Measurements from ENCODE around the gene GHRH. TPM values are rescaled to one million over a fixed set of nuclear protein-coding genes. Genes with fewer than 3 reads are reported as not detected.
A peak's percentile ranks its signal among the peaks of the same experiment; 100 is the strongest.

The GHRH gene
- total RNA-seq, 1 donor from 2014 or later, result not detected

GRCh38 chr20:37293301-37293943, 31.8 kb upstream of the GHRH start:
- Histone ChIP-seq H3K9me3 (ENCODE audit: control insufficient read depth in 3 of 3, low read length in 3 of 3) (no peaks in the 10 kb centered on the region), H3K4me3 (ENCODE audit: low read length in 3 of 3) (no peak overlapping the region), H3K27me3 (ENCODE audit: control insufficient read depth in 3 of 3, insufficient read depth in 3 of 3, low read length in 3 of 3) (no peaks in the 10 kb centered on the region), H3K9ac (ENCODE audit: low read depth in 1 of 3, low read length in 3 of 3) (no peak overlapping the region), H3K36me3 (ENCODE audit: control insufficient read depth in 3 of 3, insufficient read depth in 3 of 3, low read length in 3 of 3) (peaks cover 0 to 9% (median 3%) of the 10 kb centered on the region in 3 donors), H3K27ac (ENCODE audit: low read depth, low read length) (peak overlapping the region; percentile 13), H3K4me1 (ENCODE audit: control insufficient read depth in 3 of 3, insufficient read depth in 3 of 3, low read length in 3 of 3) (peaks cover 14 to 28% (median 25%) of the 10 kb centered on the region in 3 donors)

GRCh38 chr20:37291724-37292126, 30.1 kb upstream of the GHRH start:
- no peaks in the 10 kb centered on the region for H3K27me3 ChIP-seq (ENCODE audit: control insufficient read depth in 3 of 3, insufficient read depth in 3 of 3, low read length in 3 of 3)
- peaks cover 0 to 5% (median 3%) of the 10 kb centered on the region in 3 donors for H3K36me3 ChIP-seq (ENCODE audit: control insufficient read depth in 3 of 3, insufficient read depth in 3 of 3, low read length in 3 of 3)
- H3K27ac ChIP-seq (ENCODE audit: low read depth, low read length), result no peak overlapping the region
- peaks cover 7 to 21% (median 17%) of the 10 kb centered on the region in 3 donors for H3K4me1 ChIP-seq (ENCODE audit: control insufficient read depth in 3 of 3, insufficient read depth in 3 of 3, low read length in 3 of 3)
- no peaks in the 10 kb centered on the region for H3K9me3 ChIP-seq (ENCODE audit: control insufficient read depth in 3 of 3, low read length in 3 of 3)
- no peak overlapping the region for H3K9ac ChIP-seq (ENCODE audit: low read depth in 1 of 3, low read length in 3 of 3)
- H3K4me3 ChIP-seq (ENCODE audit: low read length in 3 of 3), result no peak overlapping the region

GRCh38 chr20:37290158-37290810, 28.7 kb upstream of the GHRH start:
- no peaks in the 10 kb centered on the region for H3K27me3 ChIP-seq (ENCODE audit: control insufficient read depth in 3 of 3, insufficient read depth in 3 of 3, low read length in 3 of 3)
- H3K27ac ChIP-seq (ENCODE audit: low read depth, low read length), result peak overlapping the region; percentile 88
- H3K9me3 ChIP-seq (ENCODE audit: control insufficient read depth in 3 of 3, low read length in 3 of 3), result no peaks in the 10 kb centered on the region
- peak overlapping the region; percentile 94 to 97 (median 95) for H3K9ac ChIP-seq (ENCODE audit: low read depth in 1 of 3, low read length in 3 of 3)
- H3K4me1 ChIP-seq (ENCODE audit: control insufficient read depth in 3 of 3, insufficient read depth in 3 of 3, low read length in 3 of 3), result peaks cover 7 to 14% (median 11%) of the 10 kb centered on the region in 3 donors
- H3K4me3 ChIP-seq (ENCODE audit: low read length in 3 of 3), result peak overlapping the region; percentile 91 to 97 (median 95)
- H3K36me3 ChIP-seq (ENCODE audit: control insufficient read depth in 3 of 3, insufficient read depth in 3 of 3, low read length in 3 of 3), result peaks cover 0 to 5% (median 3%) of the 10 kb centered on the region in 3 donors

- Histone ChIP-seq H3K9ac (ENCODE audit: low read depth in 1 of 3, low read length in 3 of 3) (no peak overlapping the region), H3K4me3 (ENCODE audit: low read length in 3 of 3) (no peak overlapping the region), H3K9me3 (ENCODE audit: control insufficient read depth in 3 of 3, low read length in 3 of 3) (no peaks in the 10 kb centered on the region), H3K4me1 (ENCODE audit: control insufficient read depth in 3 of 3, insufficient read depth in 3 of 3, low read length in 3 of 3) (peaks cover 4 to 9% (median 4%) of the 10 kb centered on the region in 3 donors), H3K36me3 (ENCODE audit: control insufficient read depth in 3 of 3, insufficient read depth in 3 of 3, low read length in 3 of 3) (no peaks in the 10 kb centered on the region), H3K27ac (ENCODE audit: low read depth, low read length) (no peak overlapping the region), H3K27me3 (ENCODE audit: control insufficient read depth in 3 of 3, insufficient read depth in 3 of 3, low read length in 3 of 3) (peaks cover 0 to 3% (median 0%) of the 10 kb centered on the region in 3 donors)
Observed at GRCh38 chr20:37288091-37288490, 26.5 kb upstream of the GHRH start.

- Histone ChIP-seq H3K9me3 (ENCODE audit: control insufficient read depth in 3 of 3, low read length in 3 of 3) (no peaks in the 10 kb centered on the region), H3K27me3 (ENCODE audit: control insufficient read depth in 3 of 3, insufficient read depth in 3 of 3, low read length in 3 of 3) (peaks cover 0 to 3% (median 0%) of the 10 kb centered on the region in 3 donors), H3K27ac (ENCODE audit: low read depth, low read length) (no peak overlapping the region), H3K9ac (ENCODE audit: low read depth in 1 of 3, low read length in 3 of 3) (no peak overlapping the region), H3K4me3 (ENCODE audit: low read length in 3 of 3) (no peak overlapping the region), H3K4me1 (ENCODE audit: control insufficient read depth in 3 of 3, insufficient read depth in 3 of 3, low read length in 3 of 3) (peaks cover 4 to 9% (median 4%) of the 10 kb centered on the region in 3 donors), H3K36me3 (ENCODE audit: control insufficient read depth in 3 of 3, insufficient read depth in 3 of 3, low read length in 3 of 3) (no peaks in the 10 kb centered on the region)
Observed at GRCh38 chr20:37285664-37286374, 24.2 kb upstream of the GHRH start.

- no peaks in the 10 kb centered on the region for H3K36me3 ChIP-seq (ENCODE audit: control insufficient read depth in 3 of 3, insufficient read depth in 3 of 3, low read length in 3 of 3)
- H3K27ac ChIP-seq (ENCODE audit: low read depth, low read length), result no peak overlapping the region
- H3K9me3 ChIP-seq (ENCODE audit: control insufficient read depth in 3 of 3, low read length in 3 of 3), result no peaks in the 10 kb centered on the region
- H3K27me3 ChIP-seq (ENCODE audit: control insufficient read depth in 3 of 3, insufficient read depth in 3 of 3, low read length in 3 of 3), result peaks cover 0 to 3% (median 3%) of the 10 kb centered on the region in 3 donors
- H3K4me3 ChIP-seq (ENCODE audit: low read length in 3 of 3), result no peak overlapping the region
- H3K4me1 ChIP-seq (ENCODE audit: control insufficient read depth in 3 of 3, insufficient read depth in 3 of 3, low read length in 3 of 3), result peaks cover 0 to 3% (median 0%) of the 10 kb centered on the region in 3 donors
- no peak overlapping the region for H3K9ac ChIP-seq (ENCODE audit: low read depth in 1 of 3, low read length in 3 of 3)
Observed at GRCh38 chr20:37284691-37285161, 23.1 kb upstream of the GHRH start.

GRCh38 chr20:37283530-37284195, 22.0 kb upstream of the GHRH start:
- Histone ChIP-seq H3K27ac (ENCODE audit: low read depth, low read length) (no peak overlapping the region), H3K27me3 (ENCODE audit: control insufficient read depth in 3 of 3, insufficient read depth in 3 of 3, low read length in 3 of 3) (peaks cover 0 to 3% (median 3%) of the 10 kb centered on the region in 3 donors), H3K4me1 (ENCODE audit: control insufficient read depth in 3 of 3, insufficient read depth in 3 of 3, low read length in 3 of 3) (peaks cover 0 to 2% (median 0%) of the 10 kb centered on the region in 3 donors), H3K9ac (ENCODE audit: low read depth in 1 of 3, low read length in 3 of 3) (no peak overlapping the region), H3K36me3 (ENCODE audit: control insufficient read depth in 3 of 3, insufficient read depth in 3 of 3, low read length in 3 of 3) (no peaks in the 10 kb centered on the region), H3K9me3 (ENCODE audit: control insufficient read depth in 3 of 3, low read length in 3 of 3) (no peaks in the 10 kb centered on the region), H3K4me3 (ENCODE audit: low read length in 3 of 3) (no peak overlapping the region)

GRCh38 chr20:37282556-37282955, 20.9 kb upstream of the GHRH start:
- no peaks in the 10 kb centered on the region for H3K9me3 ChIP-seq (ENCODE audit: control insufficient read depth in 3 of 3, low read length in 3 of 3)
- no peaks in the 10 kb centered on the region for H3K36me3 ChIP-seq (ENCODE audit: control insufficient read depth in 3 of 3, insufficient read depth in 3 of 3, low read length in 3 of 3)
- no peak overlapping the region for H3K9ac ChIP-seq (ENCODE audit: low read depth in 1 of 3, low read length in 3 of 3)
- H3K4me3 ChIP-seq (ENCODE audit: low read length in 3 of 3), result no peak overlapping the region
- no peaks in the 10 kb centered on the region for H3K4me1 ChIP-seq (ENCODE audit: control insufficient read depth in 3 of 3, insufficient read depth in 3 of 3, low read length in 3 of 3)
- no peak overlapping the region for H3K27ac ChIP-seq (ENCODE audit: low read depth, low read length)
- H3K27me3 ChIP-seq (ENCODE audit: control insufficient read depth in 3 of 3, insufficient read depth in 3 of 3, low read length in 3 of 3), result peaks cover 0 to 3% (median 3%) of the 10 kb centered on the region in 3 donors

GRCh38 chr20:37280403-37280802, 18.8 kb upstream of the GHRH start:
- peaks cover 6 to 10% (median 10%) of the 10 kb centered on the region in 3 donors for H3K4me1 ChIP-seq (ENCODE audit: control insufficient read depth in 3 of 3, insufficient read depth in 3 of 3, low read length in 3 of 3)
- no peaks in the 10 kb centered on the region for H3K9me3 ChIP-seq (ENCODE audit: control insufficient read depth in 3 of 3, low read length in 3 of 3)
- H3K27ac ChIP-seq (ENCODE audit: low read depth, low read length), result no peak overlapping the region
- H3K4me3 ChIP-seq (ENCODE audit: low read length in 3 of 3), result no peak overlapping the region
- no peaks in the 10 kb centered on the region for H3K36me3 ChIP-seq (ENCODE audit: control insufficient read depth in 3 of 3, insufficient read depth in 3 of 3, low read length in 3 of 3)
- H3K27me3 ChIP-seq (ENCODE audit: control insufficient read depth in 3 of 3, insufficient read depth in 3 of 3, low read length in 3 of 3), result peaks cover 0 to 3% (median 3%) of the 10 kb centered on the region in 3 donors
- no peak overlapping the region for H3K9ac ChIP-seq (ENCODE audit: low read depth in 1 of 3, low read length in 3 of 3)

Measured in skeletal muscle tissue (tissue), 4 donors.